Measurements from ENCODE around the gene LRP1.
A peak's percentile ranks its signal among the peaks of the same experiment; 100 is the strongest.

Gene LRP1

DNA sequence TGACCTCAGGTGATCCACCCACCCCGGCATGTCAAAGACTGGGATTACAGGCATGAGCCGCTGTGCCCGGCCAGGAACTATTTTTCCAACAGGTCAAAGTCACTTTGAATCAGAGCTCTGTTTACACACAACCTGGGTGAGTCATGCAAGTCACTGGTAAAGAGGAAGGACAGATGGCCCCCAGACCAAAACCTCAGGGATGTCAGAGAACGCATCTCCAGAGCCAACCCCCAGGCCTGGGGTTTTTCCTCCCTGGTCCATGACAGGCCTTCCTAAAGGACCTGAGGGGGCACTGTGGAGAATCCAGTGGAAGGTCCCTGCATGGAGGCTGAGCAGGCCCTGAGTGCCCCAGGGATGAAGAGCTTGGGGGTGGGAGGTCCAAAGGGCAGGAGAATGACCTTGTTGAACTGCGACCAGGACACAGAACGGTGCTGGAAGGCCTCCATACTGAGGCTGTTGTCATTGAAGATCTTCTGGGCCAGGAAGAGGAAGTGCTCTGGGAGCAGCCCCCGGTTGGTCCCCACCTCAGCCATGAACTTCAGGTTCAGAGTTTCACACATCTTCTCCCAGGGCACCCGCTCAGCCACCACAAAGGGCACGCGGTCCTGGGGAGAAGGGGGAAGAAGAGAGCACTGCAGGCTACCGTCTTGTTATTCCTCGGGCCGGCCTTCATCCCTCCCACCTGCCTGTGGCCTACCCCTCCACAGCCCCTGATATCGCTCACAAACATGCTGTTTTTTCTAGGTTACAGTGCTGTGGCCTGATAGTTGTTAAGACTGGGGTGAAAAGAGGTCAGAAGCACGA is 26.2 kb upstream of the LRP1 start:
- TF ChIP-seq, protein P1, sequence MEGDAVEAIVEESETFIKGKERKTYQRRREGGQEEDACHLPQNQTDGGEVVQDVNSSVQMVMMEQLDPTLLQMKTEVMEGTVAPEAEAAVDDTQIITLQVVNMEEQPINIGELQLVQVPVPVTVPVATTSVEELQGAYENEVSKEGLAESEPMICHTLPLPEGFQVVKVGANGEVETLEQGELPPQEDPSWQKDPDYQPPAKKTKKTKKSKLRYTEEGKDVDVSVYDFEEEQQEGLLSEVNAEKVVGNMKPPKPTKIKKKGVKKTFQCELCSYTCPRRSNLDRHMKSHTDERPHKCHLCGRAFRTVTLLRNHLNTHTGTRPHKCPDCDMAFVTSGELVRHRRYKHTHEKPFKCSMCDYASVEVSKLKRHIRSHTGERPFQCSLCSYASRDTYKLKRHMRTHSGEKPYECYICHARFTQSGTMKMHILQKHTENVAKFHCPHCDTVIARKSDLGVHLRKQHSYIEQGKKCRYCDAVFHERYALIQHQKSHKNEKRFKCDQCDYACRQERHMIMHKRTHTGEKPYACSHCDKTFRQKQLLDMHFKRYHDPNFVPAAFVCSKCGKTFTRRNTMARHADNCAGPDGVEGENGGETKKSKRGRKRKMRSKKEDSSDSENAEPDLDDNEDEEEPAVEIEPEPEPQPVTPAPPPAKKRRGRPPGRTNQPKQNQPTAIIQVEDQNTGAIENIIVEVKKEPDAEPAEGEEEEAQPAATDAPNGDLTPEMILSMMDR (IDR thresholded peaks at IDR 0.05) = no peak
- Histone ChIP-seq H3K27ac (peak overlapping the region in 1 of 2 donors; percentile 24), H3K4me3 (no peak overlapping the region)
- DNase-seq (ENCODE audit: low spot score) = no peak

DNA sequence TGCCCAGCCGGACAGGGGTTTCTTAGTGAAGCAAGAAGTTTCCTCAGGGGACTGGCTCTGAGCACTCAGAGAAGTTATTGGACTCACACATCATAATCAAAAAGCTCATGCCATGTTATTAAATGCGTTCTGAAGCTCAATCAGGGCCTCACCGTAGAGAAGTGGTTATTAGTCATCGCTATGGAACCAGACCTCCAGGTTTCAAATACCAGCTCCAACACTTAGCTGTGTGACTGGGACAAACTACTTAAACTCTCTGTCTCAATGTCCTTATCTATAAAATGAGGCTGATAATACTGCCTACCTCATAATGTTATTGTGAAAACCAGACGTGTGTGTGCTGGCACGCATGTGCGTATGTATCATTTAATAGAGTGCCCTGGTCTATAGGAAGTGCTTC is 24.4 kb upstream of the LRP1 start:
- no peak overlapping the region for H3K27ac ChIP-seq
- DNase-seq (ENCODE audit: low spot score) = no peak
- TF ChIP-seq, protein P1 (IDR thresholded peaks at IDR 0.05) = no peak
- no peak overlapping the region for H3K4me3 ChIP-seq

DNA sequence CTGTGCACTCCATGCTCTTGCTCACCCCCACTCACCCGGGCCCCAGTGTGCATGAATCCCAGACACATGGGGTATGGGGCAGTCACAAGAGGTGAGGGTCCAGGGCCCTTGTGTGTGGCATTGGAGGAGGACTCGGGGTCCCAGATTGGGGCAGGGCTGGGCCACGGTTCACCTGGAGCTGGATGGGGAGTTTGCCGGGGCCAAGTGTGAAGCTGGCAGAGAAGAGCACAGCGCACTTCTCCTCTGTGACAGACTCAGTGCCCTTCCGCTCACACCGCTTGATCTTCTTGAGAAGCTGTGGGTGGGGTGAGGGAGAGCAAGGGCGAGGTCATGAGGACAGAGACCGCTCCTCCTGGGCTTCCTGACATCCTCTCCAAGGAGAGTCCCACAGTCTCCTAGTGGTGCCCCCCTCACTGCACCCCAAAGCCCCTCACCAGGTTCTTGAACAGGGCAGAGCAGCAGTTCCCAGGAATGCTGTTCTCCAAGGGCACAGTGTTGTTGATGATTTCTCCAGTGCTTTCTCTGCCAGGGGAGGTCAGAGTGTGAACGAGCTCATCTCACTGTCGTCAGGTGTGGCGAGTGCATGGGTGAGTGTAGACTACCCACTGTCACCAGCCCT is 23.9 kb upstream of the LRP1 start:
- DNase-seq (ENCODE audit: low spot score) = no peak
- TF ChIP-seq, protein P1 (IDR thresholded peaks at IDR 0.05) = no peak
- Histone ChIP-seq H3K4me3 (no peak overlapping the region), H3K27ac (no peak overlapping the region)

DNA sequence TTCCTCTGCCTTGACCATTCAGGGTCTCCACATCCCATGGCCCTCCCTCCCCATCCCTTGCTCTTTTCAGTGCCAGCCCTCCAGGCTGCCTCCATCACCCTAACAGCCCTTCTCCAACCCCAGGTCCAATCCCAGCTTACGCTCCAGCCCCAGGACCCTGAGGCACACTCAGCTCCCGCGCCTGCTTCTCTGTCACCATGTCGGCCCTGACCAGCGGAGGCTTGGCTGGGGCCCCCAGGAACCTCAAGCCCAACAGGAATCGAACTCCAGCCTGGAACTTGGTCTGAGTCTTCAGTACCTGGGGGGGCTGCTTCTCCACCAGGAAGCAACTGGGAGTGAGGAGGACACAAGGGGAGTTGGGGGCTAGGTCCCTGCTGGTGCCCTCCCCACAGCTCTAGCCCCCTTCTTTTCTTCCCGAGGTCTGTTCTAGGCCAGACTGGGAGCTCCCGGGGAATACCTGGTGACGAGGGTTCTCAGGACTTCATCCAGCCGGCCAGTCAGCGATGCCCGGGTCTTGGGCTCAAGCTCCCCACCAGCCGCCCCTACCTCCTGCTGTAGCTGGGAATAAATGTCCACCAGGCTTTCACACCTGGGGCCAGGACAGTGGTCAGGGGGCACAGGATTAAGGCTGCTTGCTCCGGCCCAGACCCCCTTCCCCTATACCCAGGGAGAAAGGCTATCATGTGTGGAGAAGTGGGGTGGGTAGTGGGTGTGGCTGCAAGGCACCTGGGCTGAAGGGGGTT is 23.1 kb upstream of the LRP1 start:
- TF ChIP-seq, protein P1 (IDR thresholded peaks at IDR 0.05) = no peak
- Histone ChIP-seq H3K4me3 (no peak overlapping the region), H3K27ac (no peak overlapping the region)
- no peak for DNase-seq (ENCODE audit: low spot score)

DNA sequence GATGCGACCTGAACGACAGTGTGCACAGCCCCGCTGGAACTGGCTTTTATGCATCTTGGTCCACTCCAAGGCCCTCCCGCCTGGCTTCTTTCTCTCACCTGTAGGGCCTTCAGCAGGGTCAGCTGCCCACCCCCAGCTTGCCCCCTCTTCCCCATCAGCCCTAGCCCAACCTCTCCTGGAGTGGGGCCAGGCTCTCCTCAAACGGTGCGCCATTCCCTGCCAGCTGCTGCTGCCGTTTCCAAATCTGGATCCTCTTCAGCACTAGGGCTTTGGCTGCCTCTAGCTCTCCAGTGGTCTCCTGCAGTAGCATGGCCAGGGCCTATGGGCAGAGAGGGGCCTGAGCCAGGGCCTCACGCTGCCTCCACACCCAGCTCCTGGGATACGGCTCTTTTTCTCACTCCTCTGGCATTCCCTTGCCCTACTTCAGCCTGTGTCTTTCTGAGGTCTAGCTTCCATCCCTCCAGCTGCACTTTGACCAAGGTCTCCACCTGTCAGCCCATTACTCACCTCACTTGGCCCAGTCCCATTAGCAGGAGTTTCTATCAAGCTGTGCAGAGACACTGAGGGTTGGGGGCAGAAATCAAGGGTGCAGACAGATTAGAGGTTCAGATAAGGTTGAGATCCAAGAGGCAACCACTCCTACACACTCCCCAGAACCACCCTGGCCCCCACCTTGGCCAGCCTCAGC is 22.1 kb upstream of the LRP1 start:
- TF ChIP-seq, protein P1 (IDR thresholded peaks at IDR 0.05) = no peak
- H3K4me3 ChIP-seq = no peak overlapping the region
- no peak overlapping the region for H3K27ac ChIP-seq
- no peak for DNase-seq (ENCODE audit: low spot score)

DNA sequence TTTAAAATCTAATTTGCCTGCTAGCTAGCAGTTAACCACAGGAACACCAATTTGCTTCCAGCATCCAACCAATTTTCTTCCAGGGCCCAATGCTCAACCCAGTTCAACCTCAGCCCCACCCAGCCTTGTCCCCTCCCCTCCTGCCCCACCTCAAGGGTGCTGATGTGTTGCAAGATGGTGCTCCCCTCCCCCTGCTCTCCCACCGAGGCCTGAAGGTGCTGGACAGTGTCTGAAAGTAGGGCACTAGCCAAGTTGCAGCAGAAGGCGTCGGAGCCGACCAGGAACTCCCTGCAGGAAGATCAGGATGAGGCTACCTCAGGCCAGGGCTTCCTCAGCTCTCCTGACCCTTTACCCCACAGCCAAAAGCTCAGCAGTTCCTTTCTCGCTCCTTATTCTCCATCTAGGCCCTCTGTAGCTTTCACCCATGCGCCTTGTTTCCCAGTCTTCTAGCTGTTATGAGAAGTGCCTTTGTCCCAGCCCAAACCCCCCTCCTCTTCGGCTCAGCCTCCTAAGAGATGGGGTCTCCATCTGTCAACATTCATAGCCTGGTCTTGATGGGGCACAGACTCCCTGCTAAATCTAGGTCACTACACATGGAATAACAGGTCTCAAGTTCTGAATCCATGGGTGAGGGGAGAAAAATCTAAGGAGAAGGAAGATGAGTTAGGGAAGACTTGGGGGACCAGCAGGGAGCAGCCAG is 20.7 kb upstream of the LRP1 start:
- Histone ChIP-seq H3K4me3 (no peak overlapping the region), H3K27ac (no peak overlapping the region)
- TF ChIP-seq, protein P1 (IDR thresholded peaks at IDR 0.05) = no peak
- no peak for DNase-seq (ENCODE audit: low spot score)

Data from coronary artery (tissue), 2 donors.